GM23338 (cell line): ENCODE data around the gene NDUFA11. TPM values are rescaled to one million over a fixed set of nuclear protein-coding genes. Genes with fewer than 3 reads are reported as not detected.

Experiments
- ATAC-seq: fragments of 200-7000 bp; cut with Tn5 transposase; 3 replicates; pipeline ENCODE4 v1.9.1; 2020
- DNase-seq: peaks from one replicate; pipeline ENCODE4 v3.0.0-alpha.2; 2015; ENCODE audit warnings: low spot score
- H2AFZ ChIP-seq: fragments of 200-600 bp; sonication (generic); 2 replicates; pipeline ENCODE4 v1.8.0; 2016; ENCODE audit warnings: antibody characterized with exemption, mild to moderate bottlenecking, moderate library complexity
- H3F3A ChIP-seq: fragments of 200-600 bp; sonication (generic); replicated peaks from 2 replicates; pipeline ENCODE4 v1.8.0; 2017; ENCODE audit warnings: antibody characterized with exemption, mixed run types, low read depth
- H3K27ac ChIP-seq: fragments of 200-600 bp; sonication (generic); 2 replicates; pipeline ENCODE4 v1.6.1; 2016; ENCODE audit warnings: low read depth
- H3K27me3 ChIP-seq: fragments of 200-600 bp; sonication (generic); 2 replicates; pipeline ENCODE4 v1.8.0; 2016; ENCODE audit warnings: mild to moderate bottlenecking, mixed run types, moderate library complexity; ENCODE audit not compliant: insufficient read depth
- H3K36me3 ChIP-seq: fragments of 200-600 bp; sonication (generic); 2 replicates; pipeline ENCODE4 v1.8.0; 2016; ENCODE audit warnings: mild to moderate bottlenecking; ENCODE audit not compliant: insufficient read depth
- H3K4me1 ChIP-seq: fragments of 200-600 bp; sonication (generic); 2 replicates; pipeline ENCODE4 v1.8.0; 2016; ENCODE audit warnings: mild to moderate bottlenecking, moderate library complexity; ENCODE audit not compliant: insufficient read depth
- H3K4me2 ChIP-seq: fragments of 200-600 bp; sonication (generic); 2 replicates; pipeline ENCODE4 v1.7.1; 2017; ENCODE audit warnings: mixed run types
- H3K4me3 ChIP-seq: fragments of 200-600 bp; sonication (generic); 2 replicates; pipeline ENCODE4 v1.6.1; 2016; ENCODE audit warnings: mixed run types
- H3K79me2 ChIP-seq: fragments of 200-600 bp; sonication (generic); replicated peaks from 2 replicates; pipeline ENCODE4 v1.8.0; 2017; ENCODE audit warnings: mild to moderate bottlenecking; ENCODE audit not compliant: insufficient read depth
- H3K9me2 ChIP-seq: fragments of 200-600 bp; sonication (generic); 2 replicates; pipeline ENCODE4 v1.8.0; 2017; ENCODE audit not compliant: insufficient read depth
- H4K20me1 ChIP-seq: fragments of 200-600 bp; sonication (generic); replicated peaks from 2 replicates; pipeline ENCODE4 v1.8.0; 2017; ENCODE audit warnings: mild to moderate bottlenecking; ENCODE audit not compliant: insufficient read depth
- H3K27ac Mint-ChIP-seq: 2 replicates; pipeline ENCODE4 v1.8.0; 2020; ENCODE audit warnings: inconsistent platforms, mild to moderate bottlenecking, moderate library complexity, mixed read lengths
- H3K27me3 Mint-ChIP-seq: 3 replicates; pipeline ENCODE4 v1.8.0; 2022; ENCODE audit warnings: low read depth, mild to moderate bottlenecking, moderate library complexity, mixed read lengths, inconsistent platforms; ENCODE audit not compliant: insufficient read depth, poor library complexity
- H3K36me3 Mint-ChIP-seq: 3 replicates; pipeline ENCODE4 v1.8.0; 2021; ENCODE audit warnings: low read depth, mild to moderate bottlenecking, inconsistent platforms, moderate library complexity, mixed read lengths
- H3K4me1 Mint-ChIP-seq: 3 replicates; pipeline ENCODE4 v1.8.0; 2020; ENCODE audit warnings: mild to moderate bottlenecking, inconsistent platforms, mixed read lengths
- H3K4me3 Mint-ChIP-seq: 3 replicates; pipeline ENCODE4 v1.8.0; 2021; ENCODE audit warnings: moderate library complexity, mild to moderate bottlenecking, inconsistent platforms, mixed read lengths
- H3K9me3 Mint-ChIP-seq: 3 replicates; pipeline ENCODE4 v1.8.0; 2020; ENCODE audit warnings: moderate library complexity, mild to moderate bottlenecking, inconsistent platforms, mixed read lengths
- CREB1 ChIP-seq: fragments of 250-450 bp; sonication (Bioruptor Pico); IDR thresholded peaks from 2 replicates; pipeline ENCODE4 v1.5.0; 2020; ENCODE audit warnings: low read depth, mild to moderate bottlenecking, moderate library complexity
- CTCF ChIP-seq, 2 experiments: fragments of 200-600 bp in 1 of 2; sonication (generic) in 1 of 2; conservative IDR thresholded peaks; 2 replicates each; pipeline versions ENCODE4 v1.5.1 to v1.6.1; 2016 to 2017; ENCODE audit warnings: antibody characterized with exemption in 2 of 2, low read depth in 2 of 2, mild to moderate bottlenecking in 2 of 2, moderate library complexity in 1 of 2
- ETS1 ChIP-seq: IDR thresholded peaks from 2 replicates; pipeline ENCODE4 v1.6.1; 2016; ENCODE audit warnings: antibody characterized with exemption
- EZH2 ChIP-seq: fragments of 200-600 bp; sonication (generic); IDR thresholded peaks from one replicate; pipeline ENCODE4 v1.8.0; 2017; ENCODE audit warnings: antibody characterized with exemption, mild to moderate bottlenecking, low read depth; ENCODE audit not compliant: unreplicated experiment
- JUNB ChIP-seq: IDR thresholded peaks from one replicate; pipeline ENCODE4 v1.6.1; 2016; ENCODE audit warnings: antibody characterized with exemption; ENCODE audit not compliant: unreplicated experiment
- NANOG ChIP-seq: IDR thresholded peaks from 2 replicates; pipeline ENCODE4 v1.6.1; 2016; ENCODE audit warnings: antibody characterized with exemption, borderline replicate concordance
- POLR2AphosphoS5 ChIP-seq: IDR thresholded peaks from 2 replicates; pipeline ENCODE4 v1.6.1; 2016; ENCODE audit warnings: antibody characterized with exemption, low read depth
- ZNF114 ChIP-seq: fragments of 250-450 bp; sonication (Bioruptor Pico); IDR thresholded peaks from 2 replicates; pipeline ENCODE4 v1.5.0; 2020; ENCODE audit warnings: mild to moderate bottlenecking, moderate library complexity
- ZNF331 ChIP-seq: fragments of 250-450 bp; sonication (Bioruptor Pico); IDR thresholded peaks from 2 replicates; pipeline ENCODE4 v1.5.0; 2020; ENCODE audit warnings: low read depth, mild to moderate bottlenecking, moderate library complexity
- ZNF462 ChIP-seq: fragments of 250-450 bp; sonication (Bioruptor Pico); IDR thresholded peaks from 2 replicates; pipeline ENCODE4 v1.5.0; 2020; ENCODE audit warnings: mild to moderate bottlenecking, moderate library complexity
- polyA plus RNA-seq: library from polyadenylated mRNA; unstranded; fragments of >200 nt; fragmentation: Nextera tagmentation; extraction: Ambion mirVana; gene quantifications from 2 replicates; pipeline ENCODE4 v1.2.1, GENCODE V29; 2016
- total RNA-seq: library from RNA; depleted of rRNA; stranded (reverse); fragments of >200 nt; shearing (Covaris generic); gene quantifications from 2 replicates; pipeline ENCODE4 v1.2.3, GENCODE V29; 2014
- TF ChIP-seq, protein P1 (sequence below): IDR thresholded peaks from one replicate; pipeline ENCODE4 v1.6.1; 2018; ENCODE audit warnings: antibody characterized with exemption; ENCODE audit not compliant: unreplicated experiment

NDUFA11 gene
- total and polyA plus RNA-seq, 2 experiments from 2014 or later: 171 to 523 TPM

GRCh38 chr19:5935473-5936291 is 32.1 kb upstream of the NDUFA11 start (continued):
- TF ChIP-seq POLR2AphosphoS5 (no peak), ETS1 (no peak), CREB1 (no peak), CTCF (conservative IDR thresholded peaks at IDR 0.05; ENCODE audit: low read depth in 2 of 2) (no peak), ZNF331 (CRISPR knock-in tag) (no peak), EZH2 (no peak)

- no peak overlapping the region for H3K27ac Mint-ChIP-seq
- H3K4me3 Mint-ChIP-seq: no peak overlapping the region
- no peaks in the 10 kb centered on the region; the same call in 1 of the 2 replicates for H3K36me3 ChIP-seq
- no peaks in the 10 kb centered on the region for H3K9me2 ChIP-seq
- H3K36me3 Mint-ChIP-seq: peaks cover 48% of the 10 kb centered on the region
- H3K4me2 ChIP-seq: no peak overlapping the region
- peaks cover 19% of the 10 kb centered on the region; the same call in 1 of the 2 replicates for H4K20me1 ChIP-seq
- no peaks in the 10 kb centered on the region for H3K27me3 ChIP-seq
- ATAC-seq (no peak), DNase-seq (no peak)
- H2AFZ ChIP-seq: no peak overlapping the region
- no peak overlapping the region for H3K27ac ChIP-seq
- no peaks in the 10 kb centered on the region for H3K9me3 Mint-ChIP-seq
- 0 out of 2 replicates have a peak, but pooled peaks cover 3% of the 10 kb centered on the region for H3F3A ChIP-seq
- H3K27me3 Mint-ChIP-seq: peaks cover 12% of the 10 kb centered on the region
- 0 out of 3 replicates have a peak, but pooled peaks cover 3% of the 10 kb centered on the region for H3K4me1 Mint-ChIP-seq
- H3K79me2 ChIP-seq: peaks cover 33% of the 10 kb centered on the region
- H3K4me1 ChIP-seq: no peaks in the 10 kb centered on the region
- H3K4me3 ChIP-seq: no peak overlapping the region
- TF ChIP-seq, protein P1, sequence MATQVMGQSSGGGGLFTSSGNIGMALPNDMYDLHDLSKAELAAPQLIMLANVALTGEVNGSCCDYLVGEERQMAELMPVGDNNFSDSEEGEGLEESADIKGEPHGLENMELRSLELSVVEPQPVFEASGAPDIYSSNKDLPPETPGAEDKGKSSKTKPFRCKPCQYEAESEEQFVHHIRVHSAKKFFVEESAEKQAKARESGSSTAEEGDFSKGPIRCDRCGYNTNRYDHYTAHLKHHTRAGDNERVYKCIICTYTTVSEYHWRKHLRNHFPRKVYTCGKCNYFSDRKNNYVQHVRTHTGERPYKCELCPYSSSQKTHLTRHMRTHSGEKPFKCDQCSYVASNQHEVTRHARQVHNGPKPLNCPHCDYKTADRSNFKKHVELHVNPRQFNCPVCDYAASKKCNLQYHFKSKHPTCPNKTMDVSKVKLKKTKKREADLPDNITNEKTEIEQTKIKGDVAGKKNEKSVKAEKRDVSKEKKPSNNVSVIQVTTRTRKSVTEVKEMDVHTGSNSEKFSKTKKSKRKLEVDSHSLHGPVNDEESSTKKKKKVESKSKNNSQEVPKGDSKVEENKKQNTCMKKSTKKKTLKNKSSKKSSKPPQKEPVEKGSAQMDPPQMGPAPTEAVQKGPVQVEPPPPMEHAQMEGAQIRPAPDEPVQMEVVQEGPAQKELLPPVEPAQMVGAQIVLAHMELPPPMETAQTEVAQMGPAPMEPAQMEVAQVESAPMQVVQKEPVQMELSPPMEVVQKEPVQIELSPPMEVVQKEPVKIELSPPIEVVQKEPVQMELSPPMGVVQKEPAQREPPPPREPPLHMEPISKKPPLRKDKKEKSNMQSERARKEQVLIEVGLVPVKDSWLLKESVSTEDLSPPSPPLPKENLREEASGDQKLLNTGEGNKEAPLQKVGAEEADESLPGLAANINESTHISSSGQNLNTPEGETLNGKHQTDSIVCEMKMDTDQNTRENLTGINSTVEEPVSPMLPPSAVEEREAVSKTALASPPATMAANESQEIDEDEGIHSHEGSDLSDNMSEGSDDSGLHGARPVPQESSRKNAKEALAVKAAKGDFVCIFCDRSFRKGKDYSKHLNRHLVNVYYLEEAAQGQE: no peak
- TF ChIP-seq ZNF114 (CRISPR knock-in tag) (no peak), ZNF331 (CRISPR knock-in tag) (no peak), NANOG (no peak), JUNB (no peak), ZNF462 (no peak)
These were observed 31.3 kb upstream of the NDUFA11 start for GRCh38 chr19:5934774-5935472.
